Omental fat pad (tissue), 4 donors: ENCODE results near the gene C10orf88. TPM values are rescaled to one million over a fixed set of nuclear protein-coding genes. Genes with fewer than 3 reads are reported as not detected.

Experiments used
- ATAC-seq: fragments of 150-250 bp; one replicate; pipeline ENCODE4 v1.9.1; 2016; ENCODE audit warnings: mild to moderate bottlenecking, moderate library complexity; ENCODE audit not compliant: low FRiP score
- DNase-seq: peaks from one replicate; pipeline ENCODE4 v3.0.0-alpha.2; 2019; ENCODE audit warnings: low spot score
- CTCF ChIP-seq, 3 donors: fragments of 450-650 bp; IDR thresholded peaks; one replicate each; pipeline ENCODE4 v1.5.1; 2016 to 2017; ENCODE audit warnings: antibody characterized with exemption in 3 of 3, mild to moderate bottlenecking in 3 of 3, moderate library complexity in 2 of 3
- total RNA-seq, 4 donors: library from RNA; depleted of rRNA; stranded (reverse); fragments of >200 nt; gene quantifications; one replicate each; pipeline ENCODE4 v1.1.0, GENCODE V29; 2016

Gene C10orf88
- total RNA-seq, 4 donors from 2014 or later: 3.8 to 16.7 (median 5.2) TPM

GRCh38 chr10:122984708-122985107, 30.7 kb upstream of the C10orf88 start:
- ATAC-seq (no peak), DNase-seq (no peak)
- TF ChIP-seq CTCF (IDR thresholded peaks at IDR 0.05): no peak

- no peak for TF ChIP-seq CTCF (IDR thresholded peaks at IDR 0.05)
- no peak for ATAC-seq
- no peak for DNase-seq
Measured at GRCh38 chr10:122983898-122984297, 29.9 kb upstream of the C10orf88 start.

GRCh38 chr10:122981066-122981464, 27.0 kb upstream of the C10orf88 start:
- ATAC-seq: no peak

GRCh38 chr10:122980209-122981065, 26.4 kb upstream of the C10orf88 start, which contains the start of gene PSTK:
Gene PSTK, plus strand, starts transcription at chr10:122980401. Its CDS starts 79 bp downstream, at chr10:122980480.
- peak in 1 of 3 donors; percentile 94 for TF ChIP-seq CTCF (IDR thresholded peaks at IDR 0.05)
- DNase-seq: peak; percentile 72
- ATAC-seq: peak; percentile 100

More at GRCh38 chr10:122981066-122981464, 27.0 kb upstream of the C10orf88 start:
- DNase-seq: no peak
- TF ChIP-seq CTCF (IDR thresholded peaks at IDR 0.05): no peak

GRCh38 chr10:122974543-122975064, 20.6 kb upstream of the C10orf88 start:
- no peak for TF ChIP-seq CTCF (IDR thresholded peaks at IDR 0.05)
- no peak for ATAC-seq
- DNase-seq: no peak

GRCh38 chr10:122974023-122974422, 20.0 kb upstream of the C10orf88 start:
- no peak for ATAC-seq

More at GRCh38 chr10:122974023-122974422, 20.0 kb upstream of the C10orf88 start:
- TF ChIP-seq CTCF (IDR thresholded peaks at IDR 0.05): no peak
- DNase-seq: no peak
